ENCODE results near the gene MAGI2. TPM values are rescaled to one million over a fixed set of nuclear protein-coding genes. Genes with fewer than 3 reads are reported as not detected.

The MAGI2 gene
- total and polyA plus RNA-seq, 8 donors: 6.1 to 9.2 (median 7.1) TPM

- DNase-seq (peak; percentile 89 to 95 (median 93)), ATAC-seq (peak; percentile 97)
- Histone ChIP-seq H3K4me1 (peaks cover 0 to 15% of the 10 kb centered on the region in 2 donors), H3K4me3 (peak overlapping the region; percentile 44 to 49), H3K9me3 (no peaks in the 10 kb centered on the region), H3K27ac (peak overlapping the region; percentile 89 to 96), H3K36me3 (no peaks in the 10 kb centered on the region), H3K27me3 (peaks cover 0 to 14% of the 10 kb centered on the region in 2 donors)
- TF ChIP-seq CTCF (IDR thresholded peaks at IDR 0.05): no peak
- intact Hi-C loops (cut with DNase I): no loop called here
Measured at GRCh38 chr7:78019447-78020135, 1433.9 kb downstream of the MAGI2 start.

- intact Hi-C loops (cut with DNase I): no loop called here
- ATAC-seq (no peak), DNase-seq (peak in 3 of 4 donors; percentile 47 to 74 (median 58))
Measured at GRCh38 chr7:78018641-78019446, 1434.6 kb downstream of the MAGI2 start.

GRCh38 chr7:78017591-78018100 is 1435.8 kb downstream of the MAGI2 start:
- Histone ChIP-seq H3K27ac (no peak overlapping the region), H3K36me3 (no peaks in the 10 kb centered on the region), H3K4me3 (no peak overlapping the region), H3K9me3 (no peaks in the 10 kb centered on the region), H3K27me3 (peaks cover 0 to 14% of the 10 kb centered on the region in 2 donors), H3K4me1 (peaks cover 0 to 15% of the 10 kb centered on the region in 2 donors)
- no peak for TF ChIP-seq CTCF (IDR thresholded peaks at IDR 0.05)
- DNase-seq (no peak), ATAC-seq (no peak)
- intact Hi-C loops (cut with DNase I): no loop called here

More at GRCh38 chr7:78018641-78019446, 1434.6 kb downstream of the MAGI2 start:
- H3K4me3 ChIP-seq: peak overlapping the region; percentile 36 to 44
- peaks cover 0 to 15% of the 10 kb centered on the region in 2 donors for H3K4me1 ChIP-seq
- H3K27ac ChIP-seq: peak overlapping the region; percentile 33 to 75
- H3K36me3 ChIP-seq: no peaks in the 10 kb centered on the region
- no peaks in the 10 kb centered on the region for H3K9me3 ChIP-seq
- no peak for TF ChIP-seq CTCF (IDR thresholded peaks at IDR 0.05)
- H3K27me3 ChIP-seq: peaks cover 0 to 14% of the 10 kb centered on the region in 2 donors

- no peak for ATAC-seq
- Histone ChIP-seq H3K4me3 (no peak overlapping the region), H3K4me1 (peaks cover 0 to 14% of the 10 kb centered on the region in 2 donors), H3K27ac (no peak overlapping the region), H3K36me3 (no peaks in the 10 kb centered on the region), H3K27me3 (peaks cover 0 to 14% of the 10 kb centered on the region in 2 donors), H3K9me3 (no peaks in the 10 kb centered on the region)
- no peak for DNase-seq
- TF ChIP-seq CTCF (IDR thresholded peaks at IDR 0.05): no peak
- intact Hi-C loops (cut with DNase I): no loop called here
Measured at GRCh38 chr7:78015574-78016260, 1437.8 kb downstream of the MAGI2 start.

All from left lung (tissue), 10 donors.